Brain microvascular endothelial cell (primary cell): Measurements from ENCODE around the gene ETV5.
"Not testable (repeated sequence)": the region's sequence is repeated elsewhere in the genome, so short reads cannot be mapped to it uniquely, and the experiment has no call there.

Source experiments
- DNase-seq: peaks from one replicate; pipeline ENCODE4 v3.0.0-alpha.2; 2020
- H3K27ac ChIP-seq: fragments of 250-450 bp; sonication (Bioruptor Pico); 2 replicates; pipeline ENCODE4 v1.5.1; 2020; ENCODE audit warnings: mild to moderate bottlenecking, moderate library complexity
- H3K27me3 ChIP-seq: fragments of 250-450 bp; sonication (Bioruptor Pico); replicated peaks from 2 replicates; pipeline ENCODE4 v1.5.1; 2020; ENCODE audit warnings: mild to moderate bottlenecking
- H3K36me3 ChIP-seq: fragments of 250-450 bp; sonication (Bioruptor Pico); replicated peaks from 2 replicates; pipeline ENCODE4 v1.5.1; 2020; ENCODE audit warnings: mild to moderate bottlenecking
- H3K4me3 ChIP-seq: 2 replicates; pipeline ENCODE4 v1.5.1; 2011; ENCODE audit warnings: low read depth, mild to moderate bottlenecking, control low read depth, low read length, moderate library complexity
- CTCF ChIP-seq: IDR thresholded peaks from 2 replicates; pipeline ENCODE4 v1.5.1; 2011; ENCODE audit warnings: low read depth, mild to moderate bottlenecking, moderate library complexity, low read length, control low read depth, inconsistent platforms; ENCODE audit errors: missing control alignments
- in situ Hi-C: cut with HindIII; loops from 2 replicates; pipeline ENCODE4 v1.10.0; 2017; ENCODE audit warnings: low sequenced_read_pairs, low pct_ligation_motif_present

Gene ETV5

GRCh38 chr3:186025161-186025560 is 83.7 kb downstream of the ETV5 start:
- Histone ChIP-seq H3K4me3 (no peak overlapping the region), H3K27ac (no peak overlapping the region), H3K36me3 (no peaks in the 10 kb centered on the region), H3K27me3 (no peaks in the 10 kb centered on the region)
- TF ChIP-seq CTCF, result no peak
- in situ Hi-C loops, result no loop called here
- peak; percentile 25 for DNase-seq

- Histone ChIP-seq H3K36me3 (no peaks in the 10 kb centered on the region), H3K27ac (no peak overlapping the region), H3K27me3 (no peaks in the 10 kb centered on the region), H3K4me3 (no peak overlapping the region)
- DNase-seq, result no peak
- in situ Hi-C loops, result no loop called here
- no peak for TF ChIP-seq CTCF
Observed at GRCh38 chr3:186024210-186024609, 84.7 kb downstream of the ETV5 start.

GRCh38 chr3:186022931-186023330 is 86.0 kb downstream of the ETV5 start:
- Histone ChIP-seq H3K36me3 (no peaks in the 10 kb centered on the region), H3K27me3 (no peaks in the 10 kb centered on the region), H3K4me3 (no peak overlapping the region), H3K27ac (no peak overlapping the region)
- no peak for TF ChIP-seq CTCF
- DNase-seq, result no peak
- in situ Hi-C loops, result no loop called here

GRCh38 chr3:186021673-186022362 is 87.1 kb downstream of the ETV5 start:
- in situ Hi-C loops, result no loop called here
- Histone ChIP-seq H3K36me3 (no peaks in the 10 kb centered on the region), H3K4me3 (no peak overlapping the region), H3K27ac (no peak overlapping the region), H3K27me3 (no peaks in the 10 kb centered on the region)
- no peak for TF ChIP-seq CTCF
- DNase-seq, result peak; percentile 88

GRCh38 chr3:186021250-186021649 is 87.6 kb downstream of the ETV5 start:
- H3K27ac ChIP-seq, H3K4me3 ChIP-seq, H3K36me3 ChIP-seq, H3K27me3 ChIP-seq, DNase-seq, in situ Hi-C loops: not testable (repeated sequence)

GRCh38 chr3:186019288-186019687 is 89.6 kb downstream of the ETV5 start:
- in situ Hi-C loops, H3K36me3 ChIP-seq, H3K4me3 ChIP-seq, DNase-seq, H3K27ac ChIP-seq, H3K27me3 ChIP-seq: not testable (repeated sequence)

GRCh38 chr3:186014866-186015265 is 94.0 kb downstream of the ETV5 start:
- in situ Hi-C loops, result no loop called here
- H3K27me3 ChIP-seq, result no peaks in the 10 kb centered on the region
- TF ChIP-seq CTCF, result no peak
- no peak for DNase-seq
- H3K36me3 ChIP-seq, result no peaks in the 10 kb centered on the region
- H3K27ac ChIP-seq, result no peak overlapping the region
- H3K4me3 ChIP-seq, result no peak overlapping the region
